Measurements from ENCODE around the gene C1orf198.

GRCh38 chr1:230827081-230827681, 41.1 kb downstream of the C1orf198 start:
- TF ChIP-seq, protein P1, sequence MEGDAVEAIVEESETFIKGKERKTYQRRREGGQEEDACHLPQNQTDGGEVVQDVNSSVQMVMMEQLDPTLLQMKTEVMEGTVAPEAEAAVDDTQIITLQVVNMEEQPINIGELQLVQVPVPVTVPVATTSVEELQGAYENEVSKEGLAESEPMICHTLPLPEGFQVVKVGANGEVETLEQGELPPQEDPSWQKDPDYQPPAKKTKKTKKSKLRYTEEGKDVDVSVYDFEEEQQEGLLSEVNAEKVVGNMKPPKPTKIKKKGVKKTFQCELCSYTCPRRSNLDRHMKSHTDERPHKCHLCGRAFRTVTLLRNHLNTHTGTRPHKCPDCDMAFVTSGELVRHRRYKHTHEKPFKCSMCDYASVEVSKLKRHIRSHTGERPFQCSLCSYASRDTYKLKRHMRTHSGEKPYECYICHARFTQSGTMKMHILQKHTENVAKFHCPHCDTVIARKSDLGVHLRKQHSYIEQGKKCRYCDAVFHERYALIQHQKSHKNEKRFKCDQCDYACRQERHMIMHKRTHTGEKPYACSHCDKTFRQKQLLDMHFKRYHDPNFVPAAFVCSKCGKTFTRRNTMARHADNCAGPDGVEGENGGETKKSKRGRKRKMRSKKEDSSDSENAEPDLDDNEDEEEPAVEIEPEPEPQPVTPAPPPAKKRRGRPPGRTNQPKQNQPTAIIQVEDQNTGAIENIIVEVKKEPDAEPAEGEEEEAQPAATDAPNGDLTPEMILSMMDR (IDR thresholded peaks at IDR 0.05): no peak
- TF ChIP-seq POLR2A (IDR thresholded peaks at IDR 0.05): no peak

Data from vagina (tissue), 2 donors.